Upper lobe of right lung (tissue), 1 donor: ENCODE results near the gene PIGV. TPM values are rescaled to one million over a fixed set of nuclear protein-coding genes. Genes with fewer than 3 reads are reported as not detected.

Experiments
- ATAC-seq: fragments of 200-7000 bp; cut with Tn5 transposase; one replicate; pipeline ENCODE4 v1.9.1; 2020; ENCODE audit warnings: mild to moderate bottlenecking, moderate library complexity
- DNase-seq: peaks from one replicate; pipeline ENCODE4 v3.0.0-alpha.2; 2020
- H3K27ac ChIP-seq: fragments of 200-600 bp; one replicate; pipeline ENCODE4 v1.8.0; 2022
- H3K27me3 ChIP-seq: fragments of 200-600 bp; one replicate; pipeline ENCODE4 v1.8.0; 2022; ENCODE audit warnings: mild to moderate bottlenecking
- H3K36me3 ChIP-seq: fragments of 200-600 bp; one replicate; pipeline ENCODE4 v1.8.0; 2022
- H3K4me1 ChIP-seq: fragments of 200-600 bp; one replicate; pipeline ENCODE4 v1.8.0; 2022
- H3K4me3 ChIP-seq: fragments of 200-600 bp; one replicate; pipeline ENCODE4 v1.8.0; 2022; ENCODE audit warnings: mild to moderate bottlenecking
- H3K9me3 ChIP-seq: fragments of 200-600 bp; one replicate; pipeline ENCODE4 v1.8.0; 2022
- intact Hi-C: fragments of 100-400 bp; cut with DNase I; formaldehyde crosslinking; loops from one replicate; pipeline ENCODE4 v1.11.0; 2022
- long read RNA-seq: library from polyadenylated mRNA; unstranded; transcript quantifications from one replicate; pipeline ENCODE4 v2.0.0, GENCODE V29; 2021
- total RNA-seq: library from RNA; stranded (reverse); fragmentation: NEBNext Ultra II Directional; extraction: Animal tissue kit (Norgen Biotek cat#: 25700); gene quantifications from one replicate; pipeline ENCODE4 v1.2.1, GENCODE V29; 2021
- TF ChIP-seq, protein P1 (sequence below): fragments of 200-600 bp; IDR thresholded peaks from one replicate; pipeline ENCODE4 v1.8.0; 2022; ENCODE audit warnings: antibody characterized with exemption
- donor health status: DM: no; HTN: yes; CAD: no; lungs with severe emphysema.

The PIGV gene
- total RNA-seq = 16.7 TPM
- long read RNA-seq, transcript PIGV-201 (4 exons, 2,367 nt) = major isoform, 9 of 34 reads
- long read RNA-seq, partial matches to known transcripts = 5 of 34 reads
- long read RNA-seq, other reads (novel, unspliced or antisense) = 20 of 34 reads

- H3K4me3 ChIP-seq = peak within 1 kb of the TSS; percentile 92
- peaks cover 41% of the 10 kb centered on the region for H3K4me1 ChIP-seq
- intact Hi-C loops = loop anchor here (10.0 kb wide), 1 partner anchor 93 kb away; the partner anchor contains the start of gene ARID1A
Observed at GRCh38 chr1:26787706-26788514, at the start of gene PIGV. TSS of gene PIGV (plus strand) at chr1:26787950. CDS start at chr1:26790816, 2,866 bp downstream.

GRCh38 chr1:26739329-26739914, 48.3 kb upstream of the PIGV start:
- TF ChIP-seq, protein P1, sequence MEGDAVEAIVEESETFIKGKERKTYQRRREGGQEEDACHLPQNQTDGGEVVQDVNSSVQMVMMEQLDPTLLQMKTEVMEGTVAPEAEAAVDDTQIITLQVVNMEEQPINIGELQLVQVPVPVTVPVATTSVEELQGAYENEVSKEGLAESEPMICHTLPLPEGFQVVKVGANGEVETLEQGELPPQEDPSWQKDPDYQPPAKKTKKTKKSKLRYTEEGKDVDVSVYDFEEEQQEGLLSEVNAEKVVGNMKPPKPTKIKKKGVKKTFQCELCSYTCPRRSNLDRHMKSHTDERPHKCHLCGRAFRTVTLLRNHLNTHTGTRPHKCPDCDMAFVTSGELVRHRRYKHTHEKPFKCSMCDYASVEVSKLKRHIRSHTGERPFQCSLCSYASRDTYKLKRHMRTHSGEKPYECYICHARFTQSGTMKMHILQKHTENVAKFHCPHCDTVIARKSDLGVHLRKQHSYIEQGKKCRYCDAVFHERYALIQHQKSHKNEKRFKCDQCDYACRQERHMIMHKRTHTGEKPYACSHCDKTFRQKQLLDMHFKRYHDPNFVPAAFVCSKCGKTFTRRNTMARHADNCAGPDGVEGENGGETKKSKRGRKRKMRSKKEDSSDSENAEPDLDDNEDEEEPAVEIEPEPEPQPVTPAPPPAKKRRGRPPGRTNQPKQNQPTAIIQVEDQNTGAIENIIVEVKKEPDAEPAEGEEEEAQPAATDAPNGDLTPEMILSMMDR = no peak
- Histone ChIP-seq H3K4me1 (peaks cover 30% of the 10 kb centered on the region), H3K27me3 (no peaks in the 10 kb centered on the region), H3K4me3 (no peak overlapping the region), H3K36me3 (peaks cover 76% of the 10 kb centered on the region), H3K27ac (peak overlapping the region; percentile 9), H3K9me3 (no peaks in the 10 kb centered on the region)
- intact Hi-C loops = no loop called here
- DNase-seq (no peak), ATAC-seq (no peak)

More at GRCh38 chr1:26787706-26788514, at the start of gene PIGV:
- peak; percentile 90 for ATAC-seq
- no peaks in the 10 kb centered on the region for H3K9me3 ChIP-seq
- DNase-seq = peak; percentile 95
- peak within 1 kb of the TSS; percentile 100 for H3K27ac ChIP-seq
- H3K36me3 ChIP-seq = peaks cover 6% of the 10 kb centered on the region
- TF ChIP-seq, protein P1 = no peak
- H3K27me3 ChIP-seq = no peaks in the 10 kb centered on the region

- TF ChIP-seq, protein P1 = no peak
- DNase-seq (no peak), ATAC-seq (no peak)
- Histone ChIP-seq H3K4me3 (no peak overlapping the region), H3K36me3 (peaks cover 74% of the 10 kb centered on the region), H3K9me3 (no peaks in the 10 kb centered on the region), H3K4me1 (peaks cover 35% of the 10 kb centered on the region), H3K27me3 (no peaks in the 10 kb centered on the region), H3K27ac (no peak overlapping the region)
- intact Hi-C loops = no loop called here
Observed at GRCh38 chr1:26740023-26740634, 47.6 kb upstream of the PIGV start.

DNA sequence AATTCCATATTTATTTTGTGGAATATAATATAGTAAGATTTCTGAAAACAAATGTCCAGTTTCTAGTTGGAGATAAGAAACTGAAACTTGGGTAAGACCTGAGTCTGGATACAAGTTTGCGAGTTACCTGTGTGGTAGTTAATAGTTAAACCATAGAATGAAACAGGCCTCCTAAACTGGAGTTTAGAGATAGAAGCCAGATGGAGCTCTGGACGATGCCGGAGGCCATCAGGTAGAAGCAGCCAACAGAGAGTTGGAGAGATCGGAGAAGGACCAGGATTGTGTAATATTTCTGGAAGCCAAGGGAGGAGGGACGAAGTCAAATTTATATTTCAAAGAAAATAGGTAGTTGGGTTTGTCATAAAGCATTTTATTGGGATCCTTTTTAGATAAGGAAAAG, 46.8 kb upstream of the PIGV start:
- TF ChIP-seq, protein P1 = no peak
- H3K4me1 ChIP-seq = peaks cover 43% of the 10 kb centered on the region
- ATAC-seq = no peak

GRCh38 chr1:26743426-26744059, 44.2 kb upstream of the PIGV start:
- Histone ChIP-seq H3K4me3 (no peak overlapping the region), H3K27me3 (no peaks in the 10 kb centered on the region), H3K27ac (peak overlapping the region; percentile 38), H3K36me3 (peaks cover 60% of the 10 kb centered on the region), H3K9me3 (no peaks in the 10 kb centered on the region), H3K4me1 (peaks cover 50% of the 10 kb centered on the region)
- DNase-seq = no peak
- no peak for ATAC-seq
- TF ChIP-seq, protein P1 = no peak
- intact Hi-C loops = no loop called here

More for the DNA sequence above, 46.8 kb upstream of the PIGV start:
- H3K27ac ChIP-seq = no peak overlapping the region
- H3K36me3 ChIP-seq = peaks cover 71% of the 10 kb centered on the region
- intact Hi-C loops = no loop called here
- no peaks in the 10 kb centered on the region for H3K27me3 ChIP-seq
- no peak overlapping the region for H3K4me3 ChIP-seq
- no peak for DNase-seq
- H3K9me3 ChIP-seq = no peaks in the 10 kb centered on the region
